IMR-90 (cell line): ENCODE data around the gene SLC27A6. TPM values are rescaled to one million over a fixed set of nuclear protein-coding genes. Genes with fewer than 3 reads are reported as not detected.

Experiments used
- ATAC-seq: fragments of 200-7000 bp; cut with Tn5 transposase; 2 replicates; pipeline ENCODE4 v1.9.1; 2020; ENCODE audit warnings: low read depth, mild to moderate bottlenecking, moderate library complexity
- BruUV-seq: library from RNA; stranded (reverse); fragments of 400-500 nt; replicated peaks from 2 replicates; lab custom pipeline; 2021; lab: Mats Ljungman, UMichigan
- CTCF ChIA-PET: fragments of 300-600 bp; formaldehyde crosslinking; extraction: SDS; loops from one replicate; lab custom pipeline; 2021; ENCODE audit warnings: antibody characterized with exemption; lab: Yijun Ruan, JAX
- POLR2A ChIA-PET: fragments of 300-600 bp; sonication (Branson Sonifier 250); formaldehyde crosslinking; loops from one replicate; lab custom pipeline; 2022; ENCODE audit warnings: antibody characterized with exemption; ENCODE audit not compliant: unreplicated experiment; lab: Charles Lee
- DNase-seq: peaks from one replicate; pipeline ENCODE4 v3.0.0; 2013
- H2AFZ ChIP-seq: replicated peaks from 2 replicates; pipeline ENCODE3; 2013; ENCODE audit warnings: low read length, mild to moderate bottlenecking; ENCODE audit not compliant: poor library complexity
- H2AK5ac ChIP-seq: 2 replicates; pipeline ENCODE4 v1.6.1; 2013; ENCODE audit warnings: low read depth, low read length, inconsistent platforms
- H2AK9ac ChIP-seq: replicated peaks from 2 replicates; pipeline ENCODE3; 2013; ENCODE audit warnings: mild to moderate bottlenecking, low read depth, low read length, moderate library complexity; ENCODE audit not compliant: poor library complexity
- H2BK120ac ChIP-seq: 2 replicates; pipeline ENCODE4 v1.6.1; 2013; ENCODE audit warnings: low read depth, low read length, inconsistent platforms
- H2BK15ac ChIP-seq: 3 replicates; pipeline ENCODE4 v1.6.1; 2013; ENCODE audit warnings: low read depth, low read length, inconsistent platforms
- H2BK20ac ChIP-seq: 2 replicates; pipeline ENCODE4 v1.6.1; 2013; ENCODE audit warnings: low read depth, mild to moderate bottlenecking, inconsistent platforms, low read length, moderate library complexity
- H2BK5ac ChIP-seq: 2 replicates; pipeline ENCODE4 v1.6.1; 2013; ENCODE audit warnings: mild to moderate bottlenecking, low read depth, low read length, inconsistent platforms; ENCODE audit not compliant: poor library complexity, severe bottlenecking
- H3K14ac ChIP-seq: replicated peaks from 2 replicates; pipeline ENCODE4 v1.6.1; 2013; ENCODE audit warnings: low read depth, low read length, inconsistent platforms
- H3K18ac ChIP-seq: 2 replicates; pipeline ENCODE4 v1.6.1; 2013; ENCODE audit warnings: low read depth, low read length, control low read depth
- H3K23ac ChIP-seq: 2 replicates; pipeline ENCODE4 v1.6.1; 2013; ENCODE audit warnings: low read depth, low read length, inconsistent platforms
- H3K27ac ChIP-seq: 2 replicates; pipeline ENCODE4 v1.5.1; 2013; ENCODE audit warnings: mild to moderate bottlenecking, control low read depth, low read length; ENCODE audit not compliant: insufficient read depth
- H3K27me3 ChIP-seq: 2 replicates; pipeline ENCODE4 v1.6.1; 2013; ENCODE audit warnings: low read length; ENCODE audit not compliant: control insufficient read depth, insufficient read depth
- H3K36me3 ChIP-seq: 2 replicates; pipeline ENCODE4 v1.6.1; 2013; ENCODE audit warnings: low read length, mixed read lengths; ENCODE audit not compliant: control insufficient read depth, insufficient read depth
- H3K4ac ChIP-seq: 2 replicates; pipeline ENCODE4 v1.6.1; 2013; ENCODE audit warnings: low read depth, low read length, inconsistent platforms
- H3K4me1 ChIP-seq: 2 replicates; pipeline ENCODE4 v1.6.1; 2013; ENCODE audit warnings: low read length, mixed read lengths; ENCODE audit not compliant: control insufficient read depth, insufficient read depth
- H3K4me2 ChIP-seq: 2 replicates; pipeline ENCODE4 v1.6.1; 2013; ENCODE audit warnings: low read depth, mild to moderate bottlenecking, control low read depth, low read length, moderate library complexity
- H3K4me3 ChIP-seq: 2 replicates; pipeline ENCODE4 v1.5.1; 2013; ENCODE audit warnings: low read depth, mild to moderate bottlenecking, control low read depth, low read length, moderate library complexity; ENCODE audit not compliant: insufficient read depth
- H3K56ac ChIP-seq: 2 replicates; pipeline ENCODE4 v1.6.1; 2013; ENCODE audit warnings: low read length, inconsistent platforms; ENCODE audit not compliant: insufficient read depth; ENCODE audit errors: extremely low read depth
- H3K79me1 ChIP-seq, 2 experiments: 2 replicates each; pipeline ENCODE4 v1.6.1; 2013; ENCODE audit warnings: low read length in 2 of 2, inconsistent platforms in 1 of 2, low read depth in 1 of 2
- H3K9ac ChIP-seq: 2 replicates; pipeline ENCODE4 v1.6.1; 2013; ENCODE audit warnings: low read depth, low read length, control low read depth
- H3K9me1 ChIP-seq: 2 replicates; pipeline ENCODE4 v1.6.1; 2013; ENCODE audit warnings: low read length, inconsistent platforms; ENCODE audit not compliant: insufficient read depth
- H3K9me3 ChIP-seq: 2 replicates; pipeline ENCODE4 v1.6.1; 2013; ENCODE audit warnings: low read length; ENCODE audit not compliant: control insufficient read depth, insufficient read depth
- H4K20me1 ChIP-seq: 2 replicates; pipeline ENCODE4 v1.6.1; 2013; ENCODE audit warnings: low read length, inconsistent platforms; ENCODE audit not compliant: insufficient read depth
- H4K5ac ChIP-seq: 2 replicates; pipeline ENCODE4 v1.6.1; 2013; ENCODE audit warnings: mild to moderate bottlenecking, low read depth, low read length, control low read depth
- H4K8ac ChIP-seq, 2 experiments: 2 replicates each; pipeline ENCODE4 v1.6.1; 2013; ENCODE audit warnings: low read depth in 2 of 2, low read length in 2 of 2, control low read depth in 1 of 2, inconsistent platforms in 1 of 2
- H4K91ac ChIP-seq: 2 replicates; pipeline ENCODE4 v1.6.1; 2013; ENCODE audit warnings: low read depth, low read length, inconsistent platforms; ENCODE audit not compliant: insufficient read depth
- BHLHE40 ChIP-seq: fragments of 150-350 bp; IDR thresholded peaks from 2 replicates; pipeline ENCODE4 v1.6.1; 2016; ENCODE audit warnings: mild to moderate bottlenecking, low read depth, low read length
- CEBPB ChIP-seq: IDR thresholded peaks from 2 replicates; pipeline ENCODE4 v1.6.1; 2012; ENCODE audit warnings: low read depth, low read length, improper control_type of control experiment
- CTCF ChIP-seq: conservative IDR thresholded peaks from 2 replicates; pipeline ENCODE4 v1.5.1; 2012; ENCODE audit warnings: mild to moderate bottlenecking, low read depth, low read length, improper control_type of control experiment
- MAFK ChIP-seq: IDR thresholded peaks from 2 replicates; pipeline ENCODE4 v1.6.1; 2012; ENCODE audit warnings: low read depth, low read length, improper control_type of control experiment
- MXI1 ChIP-seq: IDR thresholded peaks from 2 replicates; pipeline ENCODE4 v1.6.1; 2012; ENCODE audit warnings: low read depth, mild to moderate bottlenecking, low read length, moderate library complexity, borderline replicate concordance
- NFE2L2 ChIP-seq: fragments of 150-350 bp; IDR thresholded peaks from 2 replicates; pipeline ENCODE4 v1.6.1; 2016; ENCODE audit warnings: low read depth, mild to moderate bottlenecking, low read length
- RAD21 ChIP-seq: IDR thresholded peaks from 2 replicates; pipeline ENCODE4 v1.6.1; 2012; ENCODE audit warnings: low read length, improper control_type of control experiment
- RCOR1 ChIP-seq: IDR thresholded peaks from 2 replicates; pipeline ENCODE4 v1.6.1; 2012; ENCODE audit warnings: mild to moderate bottlenecking, low read length, improper control_type of control experiment; ENCODE audit not compliant: insufficient replicate concordance
- RFX5 ChIP-seq: IDR thresholded peaks from 2 replicates; pipeline ENCODE4 v1.8.0; 2012; ENCODE audit warnings: low read depth, mild to moderate bottlenecking, low read length, moderate library complexity
- SMC3 ChIP-seq: fragments of 150-350 bp; IDR thresholded peaks from 2 replicates; pipeline ENCODE4 v1.6.1; 2016; ENCODE audit warnings: low read depth, mild to moderate bottlenecking, antibody characterized with exemption, low read length, moderate library complexity
- WGBS, 2 experiments: methylation state at CpG; one replicate each; pipeline versions ENCODE4 v1.1.5 to v1.1.7; 2013; ENCODE audit warnings: missing lambda C conversion rate in 2 of 2; ENCODE audit not compliant: insufficient read length in 1 of 2; ENCODE audit errors: extremely low coverage in 2 of 2; 5-methylcytosine and 5-hydroxymethylcytosine counted together
- dilution Hi-C: fragments of 300-500 bp; cut with HindIII; formaldehyde crosslinking; loops from one replicate; pipeline ENCODE4 v1.14.3; 2018; ENCODE audit warnings: low sequenced_read_pairs; ENCODE audit not compliant: unreplicated experiment
- in situ Hi-C: fragments of 300-500 bp; cut with MboI; formaldehyde crosslinking; loops from 3 replicates; pipeline ENCODE4 v1.14.3; 2019; ENCODE audit warnings: low sequenced_read_pairs, inconsistent platforms, mixed read lengths
- intact Hi-C: fragments of 100-400 bp; cut with micrococcal nuclease; formaldehyde crosslinking; loops from 2 replicates; pipeline ENCODE4 v1.10.0; 2022
- polyA plus RNA-seq, 3 experiments: library from polyadenylated mRNA; depleted of rRNA; stranded (reverse); fragments of >200 nt; gene quantifications; 2 replicates each; pipeline ENCODE4 v1.2.3, GENCODE V29; 2012; ENCODE audit warnings: low replicate concordance in 1 of 3
- total RNA-seq: library from RNA; depleted of rRNA; stranded (reverse); fragments of >200 nt; gene quantifications from 2 replicates; pipeline ENCODE4 v1.2.3, GENCODE V29; 2012

The SLC27A6 gene
- total and polyA plus RNA-seq, 2 of the 4 experiments (the other 2 are of a cell fraction), result under 0.01 to 0.02 TPM

GRCh38 chr5:128949847-128950546 lies 15.3 kb upstream of the SLC27A6 start:
- no peak overlapping the region for H3K4me3 ChIP-seq
- ATAC-seq (no peak), DNase-seq (no peak)
- H4K20me1 ChIP-seq, result no peaks in the 10 kb centered on the region
- H3K27ac ChIP-seq, result no peak overlapping the region
- POLR2A ChIA-PET, result no interaction called here
- no peaks in the 10 kb centered on the region for H3K79me1 ChIP-seq
- no peak overlapping the region for H2BK5ac ChIP-seq
- H3K36me3 ChIP-seq, result no peaks in the 10 kb centered on the region
- no peaks in the 10 kb centered on the region for H3K9me1 ChIP-seq
- no peak overlapping the region for H2BK120ac ChIP-seq
- no peak overlapping the region for H4K8ac ChIP-seq
- no peak overlapping the region for H3K18ac ChIP-seq
- no peak overlapping the region for H3K14ac ChIP-seq
- intact Hi-C loops (no loop called here), dilution Hi-C loops (no loop called here), in situ Hi-C loops (no loop called here)
- CTCF ChIA-PET, result no interaction called here
- WGBS, 2 experiments, result no CpG with 5 or more reads among the region's 3 CpGs
- no TSS peak for BruUV-seq
- no peak overlapping the region for H3K4ac ChIP-seq
- H3K56ac ChIP-seq, result no peak overlapping the region
- H3K27me3 ChIP-seq, result no peaks in the 10 kb centered on the region
- no peak overlapping the region for H2AK5ac ChIP-seq
- no peak overlapping the region for H2BK20ac ChIP-seq
- H3K23ac ChIP-seq, result no peak overlapping the region
- no peak overlapping the region for H2AK9ac ChIP-seq
- no peak overlapping the region for H2AFZ ChIP-seq
- TF ChIP-seq CEBPB (no peak), MAFK (no peak), RAD21 (no peak), BHLHE40 (no peak), MXI1 (no peak), NFE2L2 (no peak), RCOR1 (no peak), SMC3 (no peak), RFX5 (no peak), CTCF (no peak)
- H3K4me1 ChIP-seq, result no peaks in the 10 kb centered on the region
- H3K9me3 ChIP-seq, result no peaks in the 10 kb centered on the region
- H4K5ac ChIP-seq, result no peak overlapping the region
- H3K4me2 ChIP-seq, result no peak overlapping the region
- H2BK15ac ChIP-seq, result no peak overlapping the region
- no peak overlapping the region for H3K9ac ChIP-seq
- H4K91ac ChIP-seq, result no peak overlapping the region
